Natural killer cell treated with Interleukin-12 subunit alpha and Interleukin-12 subunit beta and Interleukin-15 and Interleukin-18, amount 100 ng/mL, for 72 hours (primary cell): ENCODE measurements around the gene HLF. TPM values are rescaled to one million over a fixed set of nuclear protein-coding genes. Genes with fewer than 3 reads are reported as not detected.

Experiments used
- ATAC-seq, 2 donors: fragments of 150-1000 bp; cut with Tn5 transposase in 1 of 2; sonication (Bioruptor Pico), chemical (Tn5 transposase) in 1 of 2; 2 replicates each; pipeline ENCODE4 v1.10.0; 2021
- DNase-seq: peaks from one replicate; pipeline ENCODE4 v3.0.0; 2022; ENCODE audit warnings: low spot score
- H3K27ac Mint-ChIP-seq, 2 donors: 1 replicate in 1 of 2; 2 replicates in 1 of 2; pipeline ENCODE4 v1.8.0; 2022; ENCODE audit warnings: mixed read lengths in 2 of 2, mild to moderate bottlenecking in 1 of 2, moderate library complexity in 1 of 2
- H3K27me3 Mint-ChIP-seq, 2 donors: 1 replicate in 1 of 2; 2 replicates in 1 of 2; pipeline ENCODE4 v1.8.0; 2022; ENCODE audit warnings: mixed read lengths in 2 of 2
- H3K36me3 Mint-ChIP-seq: one replicate; pipeline ENCODE4 v1.8.0; 2022; ENCODE audit warnings: mixed read lengths
- H3K4me1 Mint-ChIP-seq, 2 donors: 1 replicate in 1 of 2; 2 replicates in 1 of 2; pipeline ENCODE4 v1.8.0; 2022; ENCODE audit warnings: low read depth in 2 of 2, mixed read lengths in 2 of 2, mild to moderate bottlenecking in 1 of 2
- H3K4me3 Mint-ChIP-seq: one replicate; pipeline ENCODE4 v1.8.0; 2022; ENCODE audit warnings: mixed read lengths
- H3K9me3 Mint-ChIP-seq: 2 replicates; pipeline ENCODE4 v1.8.0; 2022; ENCODE audit warnings: mixed read lengths
- total RNA-seq, 2 donors: library from RNA; stranded (reverse); gene quantifications; one replicate each; pipeline ENCODE4 v1.2.3, GENCODE V29; 2022

Gene HLF
- total RNA-seq, 2 donors from 2014 or later, result 0.21 to 1.4 TPM

- ATAC-seq (no peak), DNase-seq (no peak)
- Mint-ChIP-seq H3K9me3 (no peaks in the 10 kb centered on the region), H3K27me3 (peaks cover 18 to 47% of the 10 kb centered on the region in 2 donors), H3K4me1 (no peaks in the 10 kb centered on the region), H3K27ac (no peak overlapping the region), H3K4me3 (no peak overlapping the region), H3K36me3 (no peaks in the 10 kb centered on the region)
These were observed 47.1 kb downstream of the HLF start for GRCh38 chr17:55311767-55312375.

GRCh38 chr17:55312852-55313251, 48.1 kb downstream of the HLF start:
- Mint-ChIP-seq H3K27me3 (peaks cover 15 to 40% of the 10 kb centered on the region in 2 donors), H3K9me3 (no peaks in the 10 kb centered on the region), H3K36me3 (no peaks in the 10 kb centered on the region), H3K4me1 (no peaks in the 10 kb centered on the region), H3K4me3 (no peak overlapping the region), H3K27ac (no peak overlapping the region)
- DNase-seq (no peak), ATAC-seq (no peak)

- no peaks in the 10 kb centered on the region for H3K36me3 Mint-ChIP-seq
- ATAC-seq, result no peak
- no peak overlapping the region for H3K4me3 Mint-ChIP-seq
- H3K27me3 Mint-ChIP-seq, result peaks cover 12 to 29% of the 10 kb centered on the region in 2 donors
- H3K9me3 Mint-ChIP-seq, result no peaks in the 10 kb centered on the region
- no peak for DNase-seq
- no peak overlapping the region for H3K27ac Mint-ChIP-seq
- H3K4me1 Mint-ChIP-seq, result no peaks in the 10 kb centered on the region
These were observed 49.5 kb downstream of the HLF start for GRCh38 chr17:55314061-55314783.

GRCh38 chr17:55314784-55315491, 50.2 kb downstream of the HLF start:
- Mint-ChIP-seq H3K9me3 (no peaks in the 10 kb centered on the region), H3K27me3 (peaks cover 10 to 24% of the 10 kb centered on the region in 2 donors), H3K4me1 (no peaks in the 10 kb centered on the region), H3K36me3 (no peaks in the 10 kb centered on the region), H3K27ac (no peak overlapping the region), H3K4me3 (no peak overlapping the region)
- peak; percentile 36 to 73 for ATAC-seq
- no peak for DNase-seq

- no peak for ATAC-seq
- Mint-ChIP-seq H3K36me3 (no peaks in the 10 kb centered on the region), H3K27me3 (peaks cover 10 to 24% of the 10 kb centered on the region in 2 donors), H3K27ac (no peak overlapping the region), H3K9me3 (no peaks in the 10 kb centered on the region), H3K4me1 (no peaks in the 10 kb centered on the region), H3K4me3 (no peak overlapping the region)
- DNase-seq, result no peak
These were observed 51.7 kb downstream of the HLF start for GRCh38 chr17:55316499-55316898.

- H3K9me3 Mint-ChIP-seq, result no peaks in the 10 kb centered on the region
- H3K27ac Mint-ChIP-seq, result no peak overlapping the region
- no peak overlapping the region for H3K4me3 Mint-ChIP-seq
- H3K4me1 Mint-ChIP-seq, result no peaks in the 10 kb centered on the region
- H3K36me3 Mint-ChIP-seq, result no peaks in the 10 kb centered on the region
- peaks cover 8 to 23% of the 10 kb centered on the region in 2 donors for H3K27me3 Mint-ChIP-seq
- DNase-seq (no peak), ATAC-seq (no peak)
These were observed 52.5 kb downstream of the HLF start for GRCh38 chr17:55317284-55317683.

GRCh38 chr17:55318081-55318480, 53.3 kb downstream of the HLF start:
- no peaks in the 10 kb centered on the region for H3K36me3 Mint-ChIP-seq
- H3K4me1 Mint-ChIP-seq, result no peaks in the 10 kb centered on the region
- no peak for ATAC-seq
- H3K9me3 Mint-ChIP-seq, result no peaks in the 10 kb centered on the region
- peaks cover 8 to 15% of the 10 kb centered on the region in 2 donors for H3K27me3 Mint-ChIP-seq
- DNase-seq, result no peak
- no peak overlapping the region for H3K27ac Mint-ChIP-seq
- no peak overlapping the region for H3K4me3 Mint-ChIP-seq

GRCh38 chr17:55318715-55319487, 54.1 kb downstream of the HLF start:
- Mint-ChIP-seq H3K27me3 (peaks cover 8% of the 10 kb centered on the region in 2 donors), H3K4me1 (no peaks in the 10 kb centered on the region), H3K36me3 (no peaks in the 10 kb centered on the region), H3K27ac (no peak overlapping the region), H3K9me3 (no peaks in the 10 kb centered on the region), H3K4me3 (no peak overlapping the region)
- ATAC-seq (no peak), DNase-seq (no peak)

- Mint-ChIP-seq H3K27ac (no peak overlapping the region), H3K4me3 (no peak overlapping the region), H3K36me3 (no peaks in the 10 kb centered on the region), H3K27me3 (peaks cover 0 to 2% of the 10 kb centered on the region in 2 donors), H3K4me1 (no peaks in the 10 kb centered on the region), H3K9me3 (no peaks in the 10 kb centered on the region)
- no peak for ATAC-seq
- no peak for DNase-seq
These were observed 55.3 kb downstream of the HLF start for GRCh38 chr17:55319933-55320593.

- DNase-seq, result no peak
- Mint-ChIP-seq H3K4me3 (no peak overlapping the region), H3K36me3 (no peaks in the 10 kb centered on the region), H3K4me1 (no peaks in the 10 kb centered on the region), H3K9me3 (no peaks in the 10 kb centered on the region), H3K27ac (no peak overlapping the region), H3K27me3 (no peaks in the 10 kb centered on the region)
- peak in 1 of 2 donors; percentile 20 for ATAC-seq
These were observed 56.0 kb downstream of the HLF start for GRCh38 chr17:55320594-55321426.

GRCh38 chr17:55321427-55322060, 56.8 kb downstream of the HLF start:
- Mint-ChIP-seq H3K27me3 (no peaks in the 10 kb centered on the region), H3K9me3 (no peaks in the 10 kb centered on the region), H3K36me3 (no peaks in the 10 kb centered on the region), H3K4me1 (no peaks in the 10 kb centered on the region), H3K4me3 (no peak overlapping the region), H3K27ac (no peak overlapping the region)
- no peak for DNase-seq
- ATAC-seq, result no peak

- H3K36me3 Mint-ChIP-seq, result no peaks in the 10 kb centered on the region
- DNase-seq (no peak), ATAC-seq (no peak)
- no peaks in the 10 kb centered on the region for H3K4me1 Mint-ChIP-seq
- no peak overlapping the region for H3K4me3 Mint-ChIP-seq
- no peaks in the 10 kb centered on the region for H3K27me3 Mint-ChIP-seq
- H3K9me3 Mint-ChIP-seq, result no peaks in the 10 kb centered on the region
- no peak overlapping the region for H3K27ac Mint-ChIP-seq
These were observed 57.8 kb downstream of the HLF start for GRCh38 chr17:55322453-55322985.
